NT2/D1 (cell line): ENCODE data around the gene TENM3.

Experiments used
- SUZ12 ChIP-seq: IDR thresholded peaks from 2 replicates; pipeline ENCODE4 v1.6.1; 2011; ENCODE audit not compliant: insufficient read length, insufficient read depth; ENCODE audit errors: extremely low read depth
- YY1 ChIP-seq: IDR thresholded peaks from 2 replicates; pipeline ENCODE4 v1.6.1; 2011; ENCODE audit not compliant: insufficient read length, insufficient read depth
- ZNF274 ChIP-seq: IDR thresholded peaks from 2 replicates; pipeline ENCODE4 v1.6.1; 2011; ENCODE audit warnings: mild to moderate bottlenecking, low read depth, low read length

DNA sequence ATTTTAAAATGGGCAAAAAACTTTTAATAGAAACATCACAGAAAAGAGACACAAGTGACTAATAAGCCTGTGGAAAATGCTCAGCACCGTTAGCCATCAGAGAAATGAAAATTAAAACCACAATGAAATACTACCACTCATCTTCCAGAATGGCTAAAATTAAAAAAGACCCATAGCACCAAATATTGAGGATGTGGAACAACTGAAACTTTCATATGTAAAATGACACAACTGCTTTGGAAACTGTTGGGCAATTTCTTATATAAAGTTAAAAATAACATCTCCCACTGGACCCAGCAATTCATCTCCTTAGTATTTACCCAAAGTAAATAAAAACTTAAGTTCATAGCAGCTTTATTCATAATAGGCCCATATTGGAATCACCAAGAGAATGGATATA is 94.2 kb downstream of the TENM3 start:
- TF ChIP-seq SUZ12 = no peak
- no peak for TF ChIP-seq YY1
- TF ChIP-seq ZNF274 = no peak
